A673 (cell line): ENCODE measurements around the gene VPS13D. TPM values are rescaled to one million over a fixed set of nuclear protein-coding genes. Genes with fewer than 3 reads are reported as not detected.

Experiments
- BruUV-seq: library from RNA; stranded (reverse); fragments of 400-500 nt; replicated peaks from 2 replicates; lab custom pipeline; 2021; lab: Mats Ljungman, UMichigan
- CTCF ChIA-PET: fragments of 300-600 bp; sonication (Branson Sonifier 250); formaldehyde crosslinking; loops from one replicate; lab custom pipeline; 2022; ENCODE audit warnings: antibody characterized with exemption; lab: Charles Lee
- POLR2A ChIA-PET: fragments of 300-600 bp; sonication (Branson Sonifier 250); formaldehyde crosslinking; loops from one replicate; lab custom pipeline; 2022; ENCODE audit warnings: antibody characterized with exemption; ENCODE audit not compliant: low non-redundant PET; lab: Charles Lee
- DNase-seq: peaks from one replicate; pipeline ENCODE4 v3.0.0-alpha.2; 2015; ENCODE audit warnings: low spot score
- H3K27ac ChIP-seq: fragments of 200-600 bp; sonication (generic); 2 replicates; pipeline ENCODE4 v1.5.1; 2016; ENCODE audit warnings: mixed run types, low read depth, mild to moderate bottlenecking, mixed read lengths, antibody characterized with exemption, low read length; ENCODE audit not compliant: poor library complexity, severe bottlenecking
- H3K27me3 ChIP-seq: fragments of 200-600 bp; sonication (generic); replicated peaks from 2 replicates; pipeline ENCODE4 v1.6.1; 2017; ENCODE audit warnings: mixed run types, low read depth, mild to moderate bottlenecking, mixed read lengths, antibody characterized with exemption, low read length; ENCODE audit not compliant: insufficient read depth, poor library complexity
- H3K36me3 ChIP-seq: fragments of 200-600 bp; sonication (generic); 2 replicates; pipeline ENCODE4 v1.6.1; 2016; ENCODE audit warnings: mixed run types, mild to moderate bottlenecking, mixed read lengths, antibody characterized with exemption, low read length; ENCODE audit not compliant: insufficient read depth, poor library complexity, severe bottlenecking
- H3K4me1 ChIP-seq: fragments of 200-600 bp; sonication (generic); 2 replicates; pipeline ENCODE4 v1.6.1; 2017; ENCODE audit warnings: mixed run types, mild to moderate bottlenecking, mixed read lengths, antibody characterized with exemption, low read length; ENCODE audit not compliant: insufficient read depth, poor library complexity, severe bottlenecking
- H3K4me3 ChIP-seq: fragments of 200-600 bp; sonication (generic); 2 replicates; pipeline ENCODE4 v1.5.1; 2016; ENCODE audit warnings: low read depth, mixed run types, mild to moderate bottlenecking, mixed read lengths, low read length; ENCODE audit not compliant: poor library complexity, severe bottlenecking
- H3K9me3 ChIP-seq: fragments of 200-600 bp; sonication (generic); 2 replicates; pipeline ENCODE4 v1.6.1; 2016; ENCODE audit warnings: mixed run types, low read depth, mild to moderate bottlenecking, mixed read lengths, antibody characterized with exemption, low read length; ENCODE audit not compliant: poor library complexity, severe bottlenecking
- EZH2 ChIP-seq: fragments of 200-600 bp; sonication (generic); IDR thresholded peaks from 2 replicates; pipeline ENCODE4 v1.6.1; 2017; ENCODE audit warnings: borderline replicate concordance, low read depth, mild to moderate bottlenecking, mixed read lengths, antibody characterized with exemption, low read length; ENCODE audit not compliant: poor library complexity, severe bottlenecking
- intact Hi-C: fragments of 100-400 bp; cut with micrococcal nuclease; formaldehyde crosslinking; loops from one replicate; pipeline ENCODE4 v1.10.0; 2022; ENCODE audit not compliant: unreplicated experiment
- total RNA-seq: library from RNA; stranded (reverse); gene quantifications from 2 replicates; pipeline ENCODE4 v1.2.3, GENCODE V29; 2021
- TF ChIP-seq, protein P1 (sequence below): fragments of 300-800, 200-600 bp; sonication (generic); conservative IDR thresholded peaks from 2 replicates; pipeline ENCODE4 v1.5.1; 2017; ENCODE audit warnings: low read depth, mild to moderate bottlenecking, antibody characterized with exemption, low read length, moderate library complexity, mixed read lengths

The VPS13D gene
- total RNA-seq, 1 experiment from 2014 or later, result 32.5 TPM

DNA sequence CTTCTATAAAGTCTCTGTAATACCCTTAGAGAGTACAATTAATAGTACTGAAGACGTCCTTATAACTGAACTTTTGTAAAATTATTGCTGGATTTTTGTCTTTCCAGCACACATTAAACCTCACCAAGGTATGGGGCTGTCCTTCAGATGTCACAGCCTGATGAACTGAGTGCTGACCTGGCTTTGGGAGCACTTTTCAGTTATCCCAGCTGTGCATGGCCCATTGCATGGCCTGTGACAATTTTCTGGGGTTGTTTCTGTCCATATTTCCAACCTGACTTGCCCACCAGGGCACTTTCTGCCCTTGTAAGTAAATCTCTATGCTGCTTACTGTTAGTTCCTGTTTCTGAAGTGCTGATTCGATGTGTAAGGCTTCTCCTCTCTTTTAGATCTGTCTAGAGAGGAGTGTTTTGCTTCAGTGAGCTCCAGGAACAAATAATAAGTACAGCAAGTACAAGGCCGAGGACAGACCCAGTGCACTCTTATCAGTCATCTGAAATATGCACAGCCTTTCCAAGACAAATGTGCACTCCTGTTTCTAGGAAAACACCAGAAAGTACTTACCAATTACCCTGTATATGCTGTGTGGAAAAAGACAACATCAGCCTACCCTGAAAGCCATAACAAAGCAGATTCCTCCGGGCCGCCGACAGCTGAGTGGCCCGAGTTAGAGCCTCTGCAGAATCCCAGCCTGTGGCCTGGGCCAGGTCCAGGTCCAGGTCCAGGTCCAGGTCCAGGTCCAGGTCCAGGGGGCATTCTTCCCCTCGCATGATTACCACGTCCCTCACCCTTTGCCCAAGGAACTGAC, 266.5 kb downstream of the VPS13D start:
- Histone ChIP-seq H3K4me1 (no peaks in the 10 kb centered on the region), H3K27me3 (no peaks in the 10 kb centered on the region), H3K27ac (no peak overlapping the region), H3K36me3 (no peaks in the 10 kb centered on the region), H3K9me3 (no peaks in the 10 kb centered on the region), H3K4me3 (no peak overlapping the region)
- intact Hi-C loops, result no loop called here
- TF ChIP-seq, protein P1, sequence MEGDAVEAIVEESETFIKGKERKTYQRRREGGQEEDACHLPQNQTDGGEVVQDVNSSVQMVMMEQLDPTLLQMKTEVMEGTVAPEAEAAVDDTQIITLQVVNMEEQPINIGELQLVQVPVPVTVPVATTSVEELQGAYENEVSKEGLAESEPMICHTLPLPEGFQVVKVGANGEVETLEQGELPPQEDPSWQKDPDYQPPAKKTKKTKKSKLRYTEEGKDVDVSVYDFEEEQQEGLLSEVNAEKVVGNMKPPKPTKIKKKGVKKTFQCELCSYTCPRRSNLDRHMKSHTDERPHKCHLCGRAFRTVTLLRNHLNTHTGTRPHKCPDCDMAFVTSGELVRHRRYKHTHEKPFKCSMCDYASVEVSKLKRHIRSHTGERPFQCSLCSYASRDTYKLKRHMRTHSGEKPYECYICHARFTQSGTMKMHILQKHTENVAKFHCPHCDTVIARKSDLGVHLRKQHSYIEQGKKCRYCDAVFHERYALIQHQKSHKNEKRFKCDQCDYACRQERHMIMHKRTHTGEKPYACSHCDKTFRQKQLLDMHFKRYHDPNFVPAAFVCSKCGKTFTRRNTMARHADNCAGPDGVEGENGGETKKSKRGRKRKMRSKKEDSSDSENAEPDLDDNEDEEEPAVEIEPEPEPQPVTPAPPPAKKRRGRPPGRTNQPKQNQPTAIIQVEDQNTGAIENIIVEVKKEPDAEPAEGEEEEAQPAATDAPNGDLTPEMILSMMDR, result no peak
- no peak for TF ChIP-seq EZH2
- no TSS peak for BruUV-seq
- ChIA-PET POLR2A (no interaction called here), CTCF (no interaction called here)
- DNase-seq, result no peak

DNA sequence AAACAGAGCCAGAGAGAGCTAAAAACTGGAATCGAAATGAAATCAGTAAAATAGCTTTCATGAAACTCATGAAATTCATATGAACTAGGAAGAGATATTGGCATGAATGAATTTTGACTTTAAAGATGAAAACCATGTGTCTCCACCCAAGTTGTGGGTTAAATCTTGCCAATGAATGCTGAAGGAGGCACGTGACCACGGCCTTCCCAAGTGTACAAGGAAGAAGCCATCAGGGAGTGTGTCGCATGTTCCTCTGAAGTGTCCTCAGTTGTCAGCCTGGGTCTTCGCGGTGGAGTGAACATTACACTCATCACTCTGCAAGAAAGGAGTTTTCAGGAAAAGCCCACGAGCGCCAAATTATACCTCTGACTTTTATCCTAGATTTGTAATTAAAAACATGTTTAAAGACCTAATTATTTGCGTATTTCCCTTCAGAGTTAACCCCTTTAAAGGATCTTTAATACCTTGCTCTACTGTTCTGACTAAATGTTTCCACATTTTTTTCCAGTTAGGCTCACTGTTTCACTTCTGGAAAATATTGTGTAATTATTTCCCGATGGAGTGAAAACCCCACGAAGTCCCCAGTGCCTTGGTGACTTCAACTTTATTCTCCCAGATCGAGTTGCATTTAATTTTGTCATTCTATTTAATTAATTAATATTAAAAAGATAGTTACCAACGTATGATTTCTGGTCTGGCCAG, 269.9 kb downstream of the VPS13D start:
- DNase-seq, result no peak
- Histone ChIP-seq H3K9me3 (no peaks in the 10 kb centered on the region), H3K27me3 (no peaks in the 10 kb centered on the region), H3K36me3 (no peaks in the 10 kb centered on the region), H3K27ac (no peak overlapping the region), H3K4me3 (no peak overlapping the region), H3K4me1 (no peaks in the 10 kb centered on the region)
- TF ChIP-seq EZH2, result no peak
- TF ChIP-seq, protein P1, result no peak
- ChIA-PET POLR2A (no interaction called here), CTCF (no interaction called here)
- no TSS peak for BruUV-seq
- intact Hi-C loops, result no loop called here

DNA sequence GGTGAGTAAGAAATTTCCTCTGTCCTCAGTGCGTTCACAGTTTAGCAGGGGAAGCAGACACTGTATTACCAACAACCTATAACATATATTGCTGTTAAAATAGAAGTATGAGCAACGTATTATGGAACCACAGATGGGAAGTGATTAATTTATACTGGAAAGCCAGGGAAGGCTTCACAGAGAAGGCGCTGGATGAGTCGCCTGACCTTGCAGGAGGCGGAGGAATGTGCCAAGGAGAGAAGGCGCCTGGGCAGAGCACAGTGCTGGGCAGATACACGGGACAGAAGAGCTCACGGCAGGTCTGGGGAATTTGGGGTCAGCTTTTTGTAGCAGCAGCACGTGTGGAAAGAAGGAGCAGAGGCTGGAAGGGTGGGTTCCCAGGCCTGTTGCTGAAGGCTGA, 271.8 kb downstream of the VPS13D start:
- H3K27me3 ChIP-seq, result no peaks in the 10 kb centered on the region
- CTCF ChIA-PET, result no interaction called here
- H3K9me3 ChIP-seq, result no peaks in the 10 kb centered on the region
- no peak for TF ChIP-seq EZH2
- TF ChIP-seq, protein P1, result no peak
- no peaks in the 10 kb centered on the region for H3K36me3 ChIP-seq
- intact Hi-C loops, result no loop called here
- H3K27ac ChIP-seq, result no peak overlapping the region
- H3K4me3 ChIP-seq, result no peak overlapping the region
- no peaks in the 10 kb centered on the region for H3K4me1 ChIP-seq
- no peak for DNase-seq
- POLR2A ChIA-PET, result no interaction called here
- no TSS peak for BruUV-seq
